WTC11 (cell line): ENCODE results near the gene CEACAM16. TPM values are rescaled to one million over a fixed set of nuclear protein-coding genes. Genes with fewer than 3 reads are reported as not detected.
"Not testable (repeated sequence)": the region's sequence is repeated elsewhere in the genome, so short reads cannot be mapped to it uniquely, and the experiment has no call there.

Experiments used
- ATAC-seq: fragments of 200-7000 bp; cut with Tn5 transposase; 2 replicates; pipeline ENCODE4 v1.10.0; 2021; ENCODE audit warnings: mild to moderate bottlenecking, moderate library complexity
- CTCF ChIA-PET: fragments of 300-600 bp; sonication (Branson Sonifier 250); formaldehyde crosslinking; loops from one replicate; lab custom pipeline; 2021; ENCODE audit warnings: antibody characterized with exemption; lab: Charles Lee
- POLR2A ChIA-PET: fragments of 350-600 bp; sonication (Branson Sonifier 250); formaldehyde crosslinking; loops from one replicate; lab custom pipeline; 2021; ENCODE audit warnings: antibody characterized with exemption; lab: Charles Lee
- DNase-seq: peaks from one replicate; pipeline ENCODE4 v3.0.0; 2021; ENCODE audit warnings: low spot score
- H3K27ac Mint-ChIP-seq: 2 replicates; pipeline ENCODE4 v1.8.0; 2021; ENCODE audit warnings: mixed read lengths
- H3K27me3 Mint-ChIP-seq: 2 replicates; pipeline ENCODE4 v1.8.0; 2021; ENCODE audit warnings: low read depth, mild to moderate bottlenecking, moderate library complexity, mixed read lengths
- H3K36me3 Mint-ChIP-seq: 2 replicates; pipeline ENCODE4 v1.8.0; 2021; ENCODE audit warnings: mixed read lengths
- H3K4me1 Mint-ChIP-seq: 2 replicates; pipeline ENCODE4 v1.8.0; 2022; ENCODE audit warnings: mixed read lengths
- H3K4me3 Mint-ChIP-seq: 2 replicates; pipeline ENCODE4 v1.8.0; 2021; ENCODE audit warnings: mild to moderate bottlenecking, moderate library complexity, mixed read lengths
- H3K9me3 Mint-ChIP-seq: 2 replicates; pipeline ENCODE4 v1.8.0; 2021; ENCODE audit warnings: mixed read lengths
- ATF1 ChIP-seq: sonication (generic); formaldehyde crosslinking; IDR thresholded peaks from 2 replicates; pipeline ENCODE4 v1.8.1; 2023; ENCODE audit warnings: mild to moderate bottlenecking, moderate library complexity, missing genetic modification reagents
- CBFB ChIP-seq: sonication (generic); formaldehyde crosslinking; IDR thresholded peaks from 2 replicates; pipeline ENCODE4 v1.8.1; 2022; ENCODE audit warnings: mild to moderate bottlenecking, low read depth, missing genetic modification reagents
- FOXK1 ChIP-seq: sonication (generic); formaldehyde crosslinking; IDR thresholded peaks from 2 replicates; pipeline ENCODE4 v1.8.0; 2022; ENCODE audit warnings: mild to moderate bottlenecking, moderate library complexity, missing genetic modification reagents
- GTF2I ChIP-seq: fragments of 250-450 bp; sonication (Bioruptor Pico); conservative IDR thresholded peaks from 2 replicates; pipeline ENCODE4 v1.4.0; 2021; ENCODE audit warnings: mild to moderate bottlenecking
- IRF2 ChIP-seq: sonication (generic); formaldehyde crosslinking; IDR thresholded peaks from 2 replicates; pipeline ENCODE4 v1.8.0; 2022; ENCODE audit warnings: low read depth, missing genetic modification reagents, borderline replicate concordance
- JUN ChIP-seq: sonication (generic); formaldehyde crosslinking; IDR thresholded peaks from 2 replicates; pipeline ENCODE4 v1.8.0; 2023; ENCODE audit warnings: mild to moderate bottlenecking, missing genetic modification reagents
- NFATC4 ChIP-seq: fragments of 250-450 bp; sonication (Bioruptor Pico); IDR thresholded peaks from 2 replicates; pipeline ENCODE4 v1.9.0; 2021; ENCODE audit warnings: mild to moderate bottlenecking
- ZNF281 ChIP-seq: sonication (generic); formaldehyde crosslinking; IDR thresholded peaks from 2 replicates; pipeline ENCODE4 v1.8.0; 2023; ENCODE audit warnings: mild to moderate bottlenecking, missing genetic modification reagents
- ZNF512 ChIP-seq: sonication (generic); formaldehyde crosslinking; IDR thresholded peaks from 2 replicates; pipeline ENCODE4 v1.8.1; 2022; ENCODE audit warnings: missing genetic modification reagents, borderline replicate concordance
- total RNA-seq: library from RNA; stranded (reverse); gene quantifications from 3 replicates; pipeline ENCODE4 v1.2.3, GENCODE V29; 2021
- TF ChIP-seq, protein P1 (sequence below): sonication (generic); formaldehyde crosslinking; IDR thresholded peaks from 2 replicates; pipeline ENCODE4 v1.8.1; 2023; ENCODE audit warnings: mild to moderate bottlenecking, missing genetic modification reagents, moderate library complexity

The CEACAM16 gene
- total RNA-seq, 1 experiment from 2014 or later: not detected

DNA sequence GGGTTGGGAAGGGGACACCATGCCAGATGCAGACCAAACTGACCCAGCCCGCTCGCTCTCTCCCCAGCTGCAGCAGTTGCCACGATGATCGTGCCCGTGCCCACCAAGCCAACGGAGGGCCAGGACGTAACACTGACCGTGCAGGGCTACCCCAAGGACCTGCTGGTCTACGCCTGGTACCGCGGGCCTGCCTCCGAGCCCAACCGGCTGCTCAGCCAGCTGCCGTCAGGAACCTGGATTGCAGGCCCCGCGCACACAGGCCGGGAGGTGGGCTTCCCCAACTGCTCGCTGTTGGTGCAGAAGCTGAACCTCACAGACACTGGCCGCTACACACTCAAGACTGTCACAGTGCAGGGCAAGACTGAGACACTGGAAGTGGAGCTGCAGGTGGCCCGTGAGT, 8.8 kb downstream of the CEACAM16 start:
- ATAC-seq (no peak), DNase-seq (no peak)
- Mint-ChIP-seq H3K27ac (no peak overlapping the region), H3K4me1 (no peaks in the 10 kb centered on the region; the same call in 1 of the 2 replicates), H3K36me3 (peaks cover 7% of the 10 kb centered on the region; the same call in 1 of the 2 replicates), H3K27me3 (no peaks in the 10 kb centered on the region; the same call in 1 of the 2 replicates), H3K4me3 (no peak overlapping the region), H3K9me3 (no peaks in the 10 kb centered on the region)
- TF ChIP-seq, protein P1, sequence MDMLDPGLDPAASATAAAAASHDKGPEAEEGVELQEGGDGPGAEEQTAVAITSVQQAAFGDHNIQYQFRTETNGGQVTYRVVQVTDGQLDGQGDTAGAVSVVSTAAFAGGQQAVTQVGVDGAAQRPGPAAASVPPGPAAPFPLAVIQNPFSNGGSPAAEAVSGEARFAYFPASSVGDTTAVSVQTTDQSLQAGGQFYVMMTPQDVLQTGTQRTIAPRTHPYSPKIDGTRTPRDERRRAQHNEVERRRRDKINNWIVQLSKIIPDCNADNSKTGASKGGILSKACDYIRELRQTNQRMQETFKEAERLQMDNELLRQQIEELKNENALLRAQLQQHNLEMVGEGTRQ (CRISPR knock-in tag): no peak
- ChIA-PET CTCF (interaction anchor here (2.8 kb wide), 1 partner anchor 63 kb away, joined by 10 read pairs; no protein-coding TSS in a partner anchor), POLR2A (interaction anchor here (1.0 kb wide), 1 partner anchor 63 kb away, joined by 3 read pairs; no protein-coding TSS in a partner anchor)

DNA sequence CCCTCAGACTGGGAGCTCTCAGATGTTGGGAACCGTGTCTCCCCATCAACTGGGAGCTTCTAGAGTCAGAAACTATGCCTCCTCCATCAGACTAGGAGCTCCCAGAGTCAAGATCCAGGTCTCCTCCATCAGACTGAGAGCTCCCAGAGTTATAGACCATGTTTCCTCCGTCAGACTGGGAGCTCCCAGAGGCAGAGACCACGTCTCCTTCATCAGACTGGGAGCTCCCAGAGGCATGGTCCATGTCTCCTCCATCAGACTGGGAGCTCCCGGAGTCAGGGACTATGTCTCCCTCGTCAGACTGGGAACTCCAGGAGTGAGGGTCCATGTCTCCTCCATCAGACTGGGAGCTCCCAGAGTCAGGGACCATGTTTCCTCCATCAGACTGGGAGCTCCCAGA, 10.0 kb downstream of the CEACAM16 start:
- no peaks in the 10 kb centered on the region for H3K9me3 Mint-ChIP-seq
- peaks cover 14% of the 10 kb centered on the region for H3K36me3 Mint-ChIP-seq
- no peak for ATAC-seq
- H3K4me1 Mint-ChIP-seq: no peaks in the 10 kb centered on the region
- no peak for DNase-seq
- H3K27ac Mint-ChIP-seq: no peak overlapping the region
- no peak for TF ChIP-seq NFATC4 (CRISPR knock-in tag)
- no peak for TF ChIP-seq FOXK1 (CRISPR knock-in tag)
- no peak for TF ChIP-seq IRF2
- no peak for TF ChIP-seq JUN (CRISPR knock-in tag)
- TF ChIP-seq GTF2I (CRISPR knock-in tag): no peak
- TF ChIP-seq, all 79 proteins: peak for 0
- ChIA-PET POLR2A (interaction anchor here (1.0 kb wide), 1 partner anchor 62 kb away, joined by 3 read pairs; no protein-coding TSS in a partner anchor), CTCF (interaction anchor here (0.7 to 1.6 kb wide), 2 partner anchors 20 to 62 kb away, joined by 4 to 5 read pairs; no protein-coding TSS in a partner anchor)
- Mint-ChIP-seq H3K4me3 (no peak overlapping the region), H3K27me3 (no peaks in the 10 kb centered on the region)

GRCh38 chr19:44709434-44710266, 10.7 kb downstream of the CEACAM16 start:
- H3K4me1 Mint-ChIP-seq, POLR2A ChIA-PET, H3K9me3 Mint-ChIP-seq, H3K27me3 Mint-ChIP-seq, ATAC-seq, H3K27ac Mint-ChIP-seq, H3K4me3 Mint-ChIP-seq, DNase-seq: not testable (repeated sequence)
- peaks cover 21% of the 10 kb centered on the region for H3K36me3 Mint-ChIP-seq
- CTCF ChIA-PET: interaction anchor here (1.4 to 1.6 kb wide), 2 partner anchors 14 to 62 kb away, joined by 4 read pairs; no protein-coding TSS in a partner anchor

- ATAC-seq (no peak), DNase-seq (no peak)
- Mint-ChIP-seq H3K4me3 (no peak overlapping the region), H3K27ac (peak overlapping the region; percentile 65; the same call in 1 of the 2 replicates), H3K36me3 (peaks cover 30% of the 10 kb centered on the region), H3K9me3 (peaks cover 14% of the 10 kb centered on the region), H3K4me1 (no peaks in the 10 kb centered on the region), H3K27me3 (no peaks in the 10 kb centered on the region)
- POLR2A ChIA-PET: no interaction called here
- TF ChIP-seq CBFB (CRISPR knock-in tag) (no peak), ZNF281 (no peak), ZNF512 (CRISPR knock-in tag) (no peak), ATF1 (no peak)
- CTCF ChIA-PET: interaction anchor here (0.7 to 1.4 kb wide), 2 partner anchors 13 to 25 kb away, joined by 4 read pairs; no protein-coding TSS in a partner anchor
Observed at GRCh38 chr19:44710483-44710882, 11.5 kb downstream of the CEACAM16 start.
